ENCODE results near the gene PRDM16.

PRDM16 gene

GRCh38 chr1:3196577-3197245 is 127.7 kb downstream of the PRDM16 start:
- TF ChIP-seq CTCF (IDR thresholded peaks at IDR 0.05; ENCODE audit: insufficient read depth, missing control alignments) = no peak
- DNase-seq (ENCODE audit: insufficient read length, low spot score) (no peak), FAIRE-seq (no peak)

- TF ChIP-seq CTCF (IDR thresholded peaks at IDR 0.05; ENCODE audit: insufficient read depth, missing control alignments) = no peak
- no peak for DNase-seq (ENCODE audit: insufficient read length, low spot score)
- no peak for FAIRE-seq
Measured at GRCh38 chr1:3197781-3198316, 128.8 kb downstream of the PRDM16 start.

- FAIRE-seq = no peak
Measured at GRCh38 chr1:3198371-3199271, 129.6 kb downstream of the PRDM16 start.

GRCh38 chr1:3204725-3205124 is 135.7 kb downstream of the PRDM16 start:
- no peak for TF ChIP-seq CTCF (IDR thresholded peaks at IDR 0.05; ENCODE audit: insufficient read depth, missing control alignments)
- DNase-seq (ENCODE audit: insufficient read length, low spot score) (no peak), FAIRE-seq (no peak)

More at GRCh38 chr1:3198371-3199271, 129.6 kb downstream of the PRDM16 start:
- DNase-seq (ENCODE audit: insufficient read length, low spot score) = no peak
- TF ChIP-seq CTCF (IDR thresholded peaks at IDR 0.05; ENCODE audit: insufficient read depth, missing control alignments) = no peak

GRCh38 chr1:3205815-3206214 is 136.8 kb downstream of the PRDM16 start:
- FAIRE-seq (no peak), DNase-seq (ENCODE audit: insufficient read length, low spot score) (no peak)
- TF ChIP-seq CTCF (IDR thresholded peaks at IDR 0.05; ENCODE audit: insufficient read depth, missing control alignments) = no peak

- no peak for FAIRE-seq
- DNase-seq (ENCODE audit: insufficient read length, low spot score) = no peak
- no peak for TF ChIP-seq CTCF (IDR thresholded peaks at IDR 0.05; ENCODE audit: insufficient read depth, missing control alignments)
Measured at GRCh38 chr1:3206696-3207095, 137.7 kb downstream of the PRDM16 start.
